SK-N-SH treated with all-trans-retinoic acid at 6 μM for 48 hours (cell line): ENCODE data around the gene ESPL1.
A peak's percentile ranks its signal among the peaks of the same experiment; 100 is the strongest.

ENCODE experiments used
- ATAC-seq: fragments of 200-7000 bp; cut with Tn5 transposase; 3 replicates; pipeline ENCODE4 v1.9.1; 2020; ENCODE audit warnings: mild to moderate bottlenecking, moderate library complexity
- ARNTL ChIP-seq: fragments of 450-650 bp; formaldehyde crosslinking; IDR thresholded peaks from 2 replicates; pipeline ENCODE4 v1.5.0; 2020; ENCODE audit warnings: low read depth, mild to moderate bottlenecking, moderate library complexity, borderline replicate concordance
- BACH2 ChIP-seq: fragments of 250-450 bp; sonication (Bioruptor Pico); IDR thresholded peaks from 2 replicates; pipeline ENCODE4 v1.9.0; 2021; ENCODE audit warnings: mild to moderate bottlenecking, borderline replicate concordance
- CREB5 ChIP-seq: fragments of 250-450 bp; sonication (Bioruptor Pico); IDR thresholded peaks from 2 replicates; pipeline ENCODE4 v1.5.1; 2020; ENCODE audit warnings: low read depth, mild to moderate bottlenecking, moderate library complexity
- CSDC2 ChIP-seq: fragments of 250-450 bp; sonication (Bioruptor Pico); IDR thresholded peaks from 2 replicates; pipeline ENCODE4 v1.5.0; 2020; ENCODE audit warnings: mild to moderate bottlenecking, moderate library complexity
- ESRRG ChIP-seq: fragments of 250-450 bp; sonication (Bioruptor Pico); IDR thresholded peaks from 2 replicates; pipeline ENCODE4 v1.6.1; 2021; ENCODE audit warnings: mild to moderate bottlenecking
- GLIS3 ChIP-seq: fragments of 250-450 bp; sonication (Bioruptor Pico); IDR thresholded peaks from 2 replicates; pipeline ENCODE4 v1.5.0; 2020; ENCODE audit warnings: mild to moderate bottlenecking, moderate library complexity
- ISL1 ChIP-seq: fragments of 250-450 bp; sonication (Bioruptor Pico); IDR thresholded peaks from 2 replicates; pipeline ENCODE4 v2.1.2; 2022; ENCODE audit warnings: mild to moderate bottlenecking, moderate library complexity
- OSR1 ChIP-seq: fragments of 250-450 bp; sonication (Bioruptor Pico); IDR thresholded peaks from 2 replicates; pipeline ENCODE4 v1.8.0; 2022; ENCODE audit warnings: moderate library complexity, mild to moderate bottlenecking, inconsistent platforms
- PATZ1 ChIP-seq: fragments of 250-450 bp; sonication (Bioruptor Pico); IDR thresholded peaks from 2 replicates; pipeline ENCODE4 v1.8.0; 2020; ENCODE audit warnings: mild to moderate bottlenecking, moderate library complexity, borderline replicate concordance
- PPARA ChIP-seq: fragments of 250-450 bp; sonication (Bioruptor Pico); IDR thresholded peaks from 2 replicates; pipeline ENCODE4 v1.5.0; 2020; ENCODE audit warnings: mild to moderate bottlenecking, borderline replicate concordance
- RARB ChIP-seq: fragments of 250-450 bp; sonication (Bioruptor Pico); IDR thresholded peaks from 2 replicates; pipeline ENCODE4 v1.8.0; 2021; ENCODE audit warnings: mild to moderate bottlenecking, moderate library complexity
- SNAI2 ChIP-seq: fragments of 250-450 bp; sonication (Bioruptor Pico); IDR thresholded peaks from 2 replicates; pipeline ENCODE4 v1.5.0; 2020; ENCODE audit warnings: mild to moderate bottlenecking, moderate library complexity
- TCF4 ChIP-seq: fragments of 250-450 bp; sonication (Bioruptor Pico); IDR thresholded peaks from 2 replicates; pipeline ENCODE4 v1.8.0; 2021; ENCODE audit warnings: mild to moderate bottlenecking, moderate library complexity, borderline replicate concordance
- TSHZ2 ChIP-seq: fragments of 250-450 bp; sonication (Bioruptor Pico); IDR thresholded peaks from 2 replicates; pipeline ENCODE4 v1.5.0; 2020; ENCODE audit warnings: mild to moderate bottlenecking, moderate library complexity
- ZC3H10 ChIP-seq: fragments of 250-450 bp; sonication (Bioruptor Pico); IDR thresholded peaks from 2 replicates; pipeline ENCODE4 v1.5.1; 2021; ENCODE audit warnings: mild to moderate bottlenecking, moderate library complexity
- ZFP3 ChIP-seq: fragments of 250-450 bp; sonication (Bioruptor Pico); IDR thresholded peaks from 2 replicates; pipeline ENCODE4 v1.5.0; 2020; ENCODE audit warnings: mild to moderate bottlenecking, moderate library complexity
- ZFP30 ChIP-seq: fragments of 450-650 bp; formaldehyde crosslinking; IDR thresholded peaks from 2 replicates; pipeline ENCODE4 v1.5.0; 2022; ENCODE audit warnings: mild to moderate bottlenecking, moderate library complexity
- ZNF70 ChIP-seq: fragments of 450-650 bp; formaldehyde crosslinking; IDR thresholded peaks from 2 replicates; pipeline ENCODE4 v1.5.0; 2020; ENCODE audit warnings: mild to moderate bottlenecking, moderate library complexity
- ZNF8 ChIP-seq: fragments of 450-650 bp; formaldehyde crosslinking; IDR thresholded peaks from 2 replicates; pipeline ENCODE4 v1.5.0; 2020; ENCODE audit warnings: mild to moderate bottlenecking, moderate library complexity
- TF ChIP-seq, protein P1 (sequence below): fragments of 250-450 bp; sonication (Bioruptor Pico); IDR thresholded peaks from 2 replicates; pipeline ENCODE4 v1.8.0; 2021; ENCODE audit warnings: low read depth, mild to moderate bottlenecking, moderate library complexity, borderline replicate concordance

The ESPL1 gene

DNA sequence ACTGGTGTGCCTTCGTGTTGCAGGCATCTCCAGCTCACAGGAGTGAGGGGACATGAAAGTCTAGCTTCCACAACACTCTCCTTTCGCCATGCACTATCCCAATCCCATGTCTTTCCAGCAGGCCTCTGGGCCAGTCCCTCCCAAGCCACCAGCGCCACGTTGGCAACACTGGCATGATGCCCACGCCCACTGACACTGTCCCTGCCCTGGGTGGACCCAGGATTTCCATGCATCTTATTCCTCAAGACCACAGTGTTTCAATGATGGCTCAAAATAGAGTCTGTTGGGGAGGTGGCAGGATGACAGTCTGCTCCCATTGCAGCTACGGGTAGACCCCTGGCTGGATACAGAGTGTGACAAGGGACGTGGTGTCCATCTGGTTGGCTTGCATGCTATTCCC lies 65.7 kb downstream of the ESPL1 start:
- TF ChIP-seq ZFP3 (CRISPR knock-in tag) (no peak), ZC3H10 (CRISPR knock-in tag) (no peak), ESRRG (CRISPR knock-in tag) (no peak), ZNF70 (CRISPR knock-in tag) (no peak), RARB (CRISPR knock-in tag) (no peak), ISL1 (CRISPR knock-in tag) (no peak), PATZ1 (no peak), TSHZ2 (CRISPR knock-in tag) (no peak), CREB5 (no peak)
- TF ChIP-seq, protein P1, sequence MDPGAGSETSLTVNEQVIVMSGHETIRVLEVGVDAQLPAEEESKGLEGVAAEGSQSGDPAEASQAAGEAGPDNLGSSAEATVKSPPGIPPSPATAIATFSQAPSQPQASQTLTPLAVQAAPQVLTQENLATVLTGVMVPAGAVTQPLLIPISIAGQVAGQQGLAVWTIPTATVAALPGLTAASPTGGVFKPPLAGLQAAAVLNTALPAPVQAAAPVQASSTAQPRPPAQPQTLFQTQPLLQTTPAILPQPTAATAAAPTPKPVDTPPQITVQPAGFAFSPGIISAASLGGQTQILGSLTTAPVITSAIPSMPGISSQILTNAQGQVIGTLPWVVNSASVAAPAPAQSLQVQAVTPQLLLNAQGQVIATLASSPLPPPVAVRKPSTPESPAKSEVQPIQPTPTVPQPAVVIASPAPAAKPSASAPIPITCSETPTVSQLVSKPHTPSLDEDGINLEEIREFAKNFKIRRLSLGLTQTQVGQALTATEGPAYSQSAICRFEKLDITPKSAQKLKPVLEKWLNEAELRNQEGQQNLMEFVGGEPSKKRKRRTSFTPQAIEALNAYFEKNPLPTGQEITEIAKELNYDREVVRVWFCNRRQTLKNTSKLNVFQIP, result no peak
- ATAC-seq, result no peak

DNA sequence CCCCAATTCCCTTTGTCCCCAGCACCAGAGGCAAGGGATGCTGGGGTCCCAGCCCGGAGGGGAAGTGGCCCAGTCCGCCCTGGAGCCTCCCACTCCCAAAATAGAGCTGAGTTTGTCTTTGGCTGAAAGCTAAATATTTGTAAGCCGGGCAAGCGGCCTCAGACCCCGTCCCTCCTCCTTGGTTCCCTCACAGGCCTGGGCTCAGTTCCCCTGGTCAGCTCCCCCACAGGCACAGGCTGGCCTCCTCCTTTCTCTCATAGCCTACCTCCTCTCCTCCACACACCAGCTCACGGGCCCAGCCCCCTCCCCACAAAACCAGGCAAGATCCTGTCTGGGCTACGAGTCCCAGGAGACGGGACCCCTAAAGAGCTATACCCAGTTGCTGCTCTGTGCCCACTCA lies 66.7 kb downstream of the ESPL1 start:
- TF ChIP-seq ESRRG (CRISPR knock-in tag) (no peak), ZFP30 (no peak), ARNTL (no peak)
- ATAC-seq, result no peak

GRCh38 chr12:53336181-53336681 lies 68.1 kb downstream of the ESPL1 start, which contains the start of gene SP7:
SP7 (minus strand) TSS chr12:53336354; CDS start chr12:53335646, 708 bp downstream.
- TF ChIP-seq GLIS3 (CRISPR knock-in tag) (no peak), SNAI2 (CRISPR knock-in tag) (no peak), TCF4 (CRISPR knock-in tag) (no peak), PATZ1 (no peak), OSR1 (CRISPR knock-in tag) (no peak), ISL1 (CRISPR knock-in tag) (no peak), ZFP3 (CRISPR knock-in tag) (no peak), CSDC2 (no peak), TSHZ2 (CRISPR knock-in tag) (no peak), RARB (CRISPR knock-in tag) (no peak), ZNF70 (CRISPR knock-in tag) (no peak), BACH2 (no peak), ESRRG (CRISPR knock-in tag) (no peak), ZNF8 (CRISPR knock-in tag) (no peak), CREB5 (no peak), PPARA (CRISPR knock-in tag) (no peak), ARNTL (no peak), ZFP30 (no peak), ZC3H10 (CRISPR knock-in tag) (no peak)
- TF ChIP-seq, protein P1, result no peak
- ATAC-seq, result peak; percentile 19; the same call in 1 of the 3 replicates
